C4-2B (cell line): ENCODE data around the gene DHDDS.

Experiments used
- ZFX ChIP-seq: fragments of 450-650 bp; IDR thresholded peaks from 2 replicates; pipeline ENCODE4 v1.6.1; 2017
- TF ChIP-seq, protein P1 (sequence below): fragments of 450-650 bp; conservative IDR thresholded peaks from 2 replicates; pipeline ENCODE4 v1.5.1; 2017; ENCODE audit warnings: mild to moderate bottlenecking

DNA sequence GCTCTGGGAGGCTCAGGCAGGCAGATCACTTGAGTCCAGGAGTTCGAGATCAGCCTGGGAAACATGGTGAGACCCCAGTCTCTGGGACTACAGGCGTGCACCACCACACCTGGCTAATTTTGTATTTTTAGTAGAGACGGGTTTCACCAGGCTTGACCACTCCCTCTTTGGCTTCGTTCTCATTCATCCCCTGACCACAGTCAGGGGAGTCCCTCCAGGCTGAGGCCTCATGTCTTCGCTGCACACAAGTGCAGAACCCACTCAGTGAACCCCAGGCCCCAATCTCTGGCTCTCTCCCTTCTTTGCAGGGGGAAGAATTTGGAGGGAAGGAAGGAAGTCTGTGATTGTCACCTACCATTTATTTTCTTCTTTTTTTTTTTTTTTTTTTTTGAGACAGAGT lies 88.2 kb downstream of the DHDDS start:
- TF ChIP-seq, protein P1, sequence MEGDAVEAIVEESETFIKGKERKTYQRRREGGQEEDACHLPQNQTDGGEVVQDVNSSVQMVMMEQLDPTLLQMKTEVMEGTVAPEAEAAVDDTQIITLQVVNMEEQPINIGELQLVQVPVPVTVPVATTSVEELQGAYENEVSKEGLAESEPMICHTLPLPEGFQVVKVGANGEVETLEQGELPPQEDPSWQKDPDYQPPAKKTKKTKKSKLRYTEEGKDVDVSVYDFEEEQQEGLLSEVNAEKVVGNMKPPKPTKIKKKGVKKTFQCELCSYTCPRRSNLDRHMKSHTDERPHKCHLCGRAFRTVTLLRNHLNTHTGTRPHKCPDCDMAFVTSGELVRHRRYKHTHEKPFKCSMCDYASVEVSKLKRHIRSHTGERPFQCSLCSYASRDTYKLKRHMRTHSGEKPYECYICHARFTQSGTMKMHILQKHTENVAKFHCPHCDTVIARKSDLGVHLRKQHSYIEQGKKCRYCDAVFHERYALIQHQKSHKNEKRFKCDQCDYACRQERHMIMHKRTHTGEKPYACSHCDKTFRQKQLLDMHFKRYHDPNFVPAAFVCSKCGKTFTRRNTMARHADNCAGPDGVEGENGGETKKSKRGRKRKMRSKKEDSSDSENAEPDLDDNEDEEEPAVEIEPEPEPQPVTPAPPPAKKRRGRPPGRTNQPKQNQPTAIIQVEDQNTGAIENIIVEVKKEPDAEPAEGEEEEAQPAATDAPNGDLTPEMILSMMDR = no peak
- TF ChIP-seq ZFX = no peak
